ENCODE measurements around the gene MOGAT3. TPM values are rescaled to one million over a fixed set of nuclear protein-coding genes. Genes with fewer than 3 reads are reported as not detected.

MOGAT3 gene
- total and polyA plus RNA-seq, 2 experiments from 2014 or later = 0.44 TPM; not detected in 1

GRCh38 chr7:101174322-101174854 is 26.4 kb downstream of the MOGAT3 start:
- no peak overlapping the region for H3K27ac ChIP-seq (ENCODE audit: low read depth)
- no peaks in the 10 kb centered on the region; the same call in 2 of the 3 replicates for H3K36me3 Mint-ChIP-seq (ENCODE audit: low read depth)
- H3K4me1 ChIP-seq (ENCODE audit: insufficient read depth) = peaks cover 35% of the 10 kb centered on the region
- H3K4me1 Mint-ChIP-seq = peaks cover 37% of the 10 kb centered on the region
- H3K36me3 ChIP-seq (ENCODE audit: insufficient read depth) = no peaks in the 10 kb centered on the region; the same call in 1 of the 2 replicates
- DNase-seq (ENCODE audit: low spot score) (peak; percentile 64), ATAC-seq (peak; percentile 3)
- H4K20me1 ChIP-seq (replicated peaks; ENCODE audit: insufficient read depth) = peaks cover 3% of the 10 kb centered on the region; the same call in 1 of the 2 replicates
- peak overlapping the region; percentile 81; the same call in 1 of the 2 replicates for H2AFZ ChIP-seq
- no peaks in the 10 kb centered on the region for H3K9me2 ChIP-seq (ENCODE audit: insufficient read depth)
- H3K4me3 Mint-ChIP-seq = peak overlapping the region; percentile 74
- peaks cover 17% of the 10 kb centered on the region for H3F3A ChIP-seq (replicated peaks; ENCODE audit: low read depth)
- H3K4me2 ChIP-seq = peak overlapping the region; percentile 98
- H3K79me2 ChIP-seq (replicated peaks; ENCODE audit: insufficient read depth) = no peaks in the 10 kb centered on the region
- H3K27me3 ChIP-seq (ENCODE audit: insufficient read depth) = peaks cover 100% of the 10 kb centered on the region
- H3K27ac Mint-ChIP-seq = no peak overlapping the region
- peak overlapping the region; percentile 64 for H3K4me3 ChIP-seq
- TF ChIP-seq EZH2phosphoT487 (IDR thresholded peaks at IDR 0.05; ENCODE audit: unreplicated experiment) (peak; percentile 51), ZNF462 (CRISPR knock-in tag; IDR thresholded peaks at IDR 0.05) (no peak)
- H3K27me3 Mint-ChIP-seq (ENCODE audit: insufficient read depth, low read depth, poor library complexity) = peaks cover 98% of the 10 kb centered on the region
- H3K9me3 Mint-ChIP-seq = peaks cover 4% of the 10 kb centered on the region; the same call in 2 of the 3 replicates

GRCh38 chr7:101173752-101174244 is 27.0 kb downstream of the MOGAT3 start:
- H3K36me3 ChIP-seq (ENCODE audit: insufficient read depth) = no peaks in the 10 kb centered on the region; the same call in 1 of the 2 replicates
- peak overlapping the region; percentile 81; the same call in 1 of the 2 replicates for H2AFZ ChIP-seq
- H4K20me1 ChIP-seq (replicated peaks; ENCODE audit: insufficient read depth) = peaks cover 3% of the 10 kb centered on the region; the same call in 1 of the 2 replicates
- Mint-ChIP-seq H3K4me1 (peaks cover 42% of the 10 kb centered on the region), H3K9me3 (peaks cover 4% of the 10 kb centered on the region; the same call in 2 of the 3 replicates), H3K27ac (no peak overlapping the region), H3K36me3 (ENCODE audit: low read depth) (no peaks in the 10 kb centered on the region; the same call in 2 of the 3 replicates), H3K4me3 (peak overlapping the region; percentile 74), H3K27me3 (ENCODE audit: insufficient read depth, low read depth, poor library complexity) (peaks cover 98% of the 10 kb centered on the region)
- H3K27ac ChIP-seq (ENCODE audit: low read depth) = no peak overlapping the region
- H3K27me3 ChIP-seq (ENCODE audit: insufficient read depth) = peaks cover 100% of the 10 kb centered on the region
- DNase-seq (ENCODE audit: low spot score) (peak; percentile 91), ATAC-seq (peak; percentile 58)
- peak; percentile 28 for TF ChIP-seq EZH2 (IDR thresholded peaks at IDR 0.05; ENCODE audit: low read depth, unreplicated experiment)
- no peak for TF ChIP-seq ZNF114 (CRISPR knock-in tag; IDR thresholded peaks at IDR 0.05)
- H3K4me3 ChIP-seq = peak overlapping the region; percentile 64
- no peaks in the 10 kb centered on the region for H3K9me2 ChIP-seq (ENCODE audit: insufficient read depth)
- H3K79me2 ChIP-seq (replicated peaks; ENCODE audit: insufficient read depth) = no peaks in the 10 kb centered on the region
- H3F3A ChIP-seq (replicated peaks; ENCODE audit: low read depth) = peaks cover 17% of the 10 kb centered on the region
- H3K4me2 ChIP-seq = peak overlapping the region; percentile 98
- H3K4me1 ChIP-seq (ENCODE audit: insufficient read depth) = peaks cover 41% of the 10 kb centered on the region
